NCI-H187 (cell line): Measurements from ENCODE around the gene PAQR7.
A peak's percentile ranks its signal among the peaks of the same experiment; 100 is the strongest.

Experiments
- DNase-seq, 2 experiments: peaks; one replicate each; lab custom pipeline; 2025; lab: John Stamatoyannopoulos, UW

The PAQR7 gene

GRCh38 chr1:25873120-25873519, 2.4 kb downstream of the PAQR7 start:
- no peak for DNase-seq

- no peak for DNase-seq
Measured at GRCh38 chr1:25872713-25873112, 2.8 kb downstream of the PAQR7 start.

- DNase-seq = no peak
Measured at GRCh38 chr1:25871704-25872494, 3.6 kb downstream of the PAQR7 start.

- DNase-seq = no peak
Measured at GRCh38 chr1:25871086-25871703, 4.3 kb downstream of the PAQR7 start.

- DNase-seq = no peak
Measured at GRCh38 chr1:25870614-25871013, 4.9 kb downstream of the PAQR7 start.

- DNase-seq = no peak
Measured at GRCh38 chr1:25869909-25870606, 5.5 kb downstream of the PAQR7 start.

- DNase-seq = no peak
Measured at GRCh38 chr1:25867210-25867991, 8.1 kb downstream of the PAQR7 start.

GRCh38 chr1:25866288-25866687, 9.2 kb downstream of the PAQR7 start:
- DNase-seq = no peak

- DNase-seq = no peak
Measured at GRCh38 chr1:25864434-25864833, 11.1 kb downstream of the PAQR7 start.

- no peak for DNase-seq
Measured at GRCh38 chr1:25863486-25864262, 11.8 kb downstream of the PAQR7 start.

GRCh38 chr1:25862785-25863485, 12.6 kb downstream of the PAQR7 start:
- DNase-seq = no peak

GRCh38 chr1:25861316-25862286, 13.9 kb downstream of the PAQR7 start:
- DNase-seq = no peak

- DNase-seq = peak; percentile 60 to 70
Measured at GRCh38 chr1:25858906-25859789, 16.4 kb downstream of the PAQR7 start, which contains the start of gene AUNIP. Gene AUNIP (minus strand): TSS chr1:25859457. CDS start chr1:25859357, 100 bp downstream.

GRCh38 chr1:25858494-25858893, 17.0 kb downstream of the PAQR7 start:
- no peak for DNase-seq

GRCh38 chr1:25856856-25857255, 18.7 kb downstream of the PAQR7 start:
- no peak for DNase-seq

- no peak for DNase-seq
Measured at GRCh38 chr1:25854554-25854953, 21.0 kb downstream of the PAQR7 start.

- DNase-seq = no peak
Measured at GRCh38 chr1:25848531-25848930, 27.0 kb downstream of the PAQR7 start.

GRCh38 chr1:25847929-25848328, 27.6 kb downstream of the PAQR7 start:
- DNase-seq = no peak
